H9 (cell line): ENCODE results near the gene PI3. TPM values are rescaled to one million over a fixed set of nuclear protein-coding genes. Genes with fewer than 3 reads are reported as not detected.

Source experiments
- DNase-seq: peaks from one replicate; pipeline ENCODE4 v3.0.0-alpha.2; 2017
- H2AFZ ChIP-seq: one replicate; pipeline ENCODE4 v1.6.1; 2013; ENCODE audit warnings: mild to moderate bottlenecking, low read length, control low read depth, moderate library complexity
- H2AK5ac ChIP-seq: 2 replicates; pipeline ENCODE4 v1.6.1; 2013; ENCODE audit warnings: low read length, control low read depth, mixed read lengths; ENCODE audit not compliant: insufficient read length
- H2BK120ac ChIP-seq: one replicate; pipeline ENCODE4 v1.6.1; 2013; ENCODE audit warnings: low read depth, mild to moderate bottlenecking, low read length, control low read depth, inconsistent platforms; ENCODE audit not compliant: poor library complexity, severe bottlenecking
- H2BK12ac ChIP-seq: 2 replicates; pipeline ENCODE4 v1.6.1; 2013; ENCODE audit warnings: low read length, control low read depth, mixed read lengths, low read depth; ENCODE audit not compliant: insufficient read length
- H2BK15ac ChIP-seq: 2 replicates; pipeline ENCODE4 v1.6.1; 2013; ENCODE audit warnings: low read depth, low read length, control low read depth
- H2BK20ac ChIP-seq: one replicate; pipeline ENCODE4 v1.6.1; 2013; ENCODE audit warnings: low read depth, mild to moderate bottlenecking, low read length, control low read depth, inconsistent platforms; ENCODE audit not compliant: poor library complexity, severe bottlenecking
- H2BK5ac ChIP-seq: 2 replicates; pipeline ENCODE4 v1.6.1; 2013; ENCODE audit warnings: low read length, control low read depth, mixed read lengths; ENCODE audit not compliant: insufficient read length
- H3K14ac ChIP-seq: 2 replicates; pipeline ENCODE4 v1.6.1; 2013; ENCODE audit warnings: low read length, control low read depth; ENCODE audit not compliant: insufficient read depth
- H3K18ac ChIP-seq: 2 replicates; pipeline ENCODE4 v1.6.1; 2013; ENCODE audit warnings: low read depth, mild to moderate bottlenecking, mixed read lengths, low read length, control low read depth; ENCODE audit not compliant: insufficient read length
- H3K23ac ChIP-seq: 2 replicates; pipeline ENCODE4 v1.6.1; 2013; ENCODE audit warnings: low read length, control low read depth, mixed read lengths, low read depth; ENCODE audit not compliant: insufficient read length
- H3K23me2 ChIP-seq: 2 replicates; pipeline ENCODE4 v1.6.1; 2013; ENCODE audit warnings: low read depth, mild to moderate bottlenecking, mixed read lengths, low read length, control low read depth; ENCODE audit not compliant: insufficient read length, poor library complexity, severe bottlenecking
- H3K27ac ChIP-seq: 2 replicates; pipeline ENCODE4 v1.5.1; 2013; ENCODE audit warnings: low read length, control low read depth, mixed read lengths, low read depth; ENCODE audit not compliant: insufficient read length
- H3K27me3 ChIP-seq: 2 replicates; pipeline ENCODE4 v1.6.1; 2013; ENCODE audit warnings: low read length, control low read depth, inconsistent platforms; ENCODE audit not compliant: insufficient read depth
- H3K4ac ChIP-seq: 2 replicates; pipeline ENCODE4 v1.6.1; 2013; ENCODE audit warnings: low read depth, mild to moderate bottlenecking, control low read depth, inconsistent platforms, low read length, moderate library complexity
- H3K4me1 ChIP-seq: 2 replicates; pipeline ENCODE4 v1.6.1; 2013; ENCODE audit warnings: low read length, control low read depth, inconsistent platforms; ENCODE audit not compliant: insufficient read depth
- H3K4me2 ChIP-seq: 2 replicates; pipeline ENCODE4 v1.6.1; 2013; ENCODE audit warnings: low read length, control low read depth, mixed read lengths; ENCODE audit not compliant: insufficient read length, insufficient read depth
- H3K56ac ChIP-seq: 2 replicates; pipeline ENCODE4 v1.6.1; 2013; ENCODE audit warnings: low read depth, mild to moderate bottlenecking, mixed read lengths, low read length, control low read depth; ENCODE audit not compliant: insufficient read length
- H3K79me1 ChIP-seq: 2 replicates; pipeline ENCODE4 v1.6.1; 2013; ENCODE audit warnings: low read depth, mild to moderate bottlenecking, moderate library complexity, low read length, control low read depth, inconsistent platforms; ENCODE audit not compliant: insufficient read depth, poor library complexity, severe bottlenecking
- H3K79me2 ChIP-seq: 2 replicates; pipeline ENCODE4 v1.6.1; 2013; ENCODE audit warnings: low read length, control low read depth, inconsistent platforms; ENCODE audit not compliant: insufficient read depth
- H3K9ac ChIP-seq: 2 replicates; pipeline ENCODE4 v1.6.1; 2013; ENCODE audit warnings: low read length, control low read depth, mixed read lengths; ENCODE audit not compliant: insufficient read length; ENCODE audit errors: extremely low read depth
- H3K9me3 ChIP-seq: one replicate; pipeline ENCODE4 v1.6.1; 2013; ENCODE audit warnings: low read depth, low read length, inconsistent platforms; ENCODE audit not compliant: control insufficient read depth
- H3T11ph ChIP-seq: one replicate; pipeline ENCODE4 v1.6.1; 2013; ENCODE audit warnings: mild to moderate bottlenecking, low read length, control low read depth, inconsistent platforms
- H4K20me1 ChIP-seq: one replicate; pipeline ENCODE4 v1.6.1; 2013; ENCODE audit not compliant: control insufficient read depth, insufficient read length, insufficient read depth
- H4K5ac ChIP-seq: 2 replicates; pipeline ENCODE4 v1.6.1; 2013; ENCODE audit warnings: low read depth, mild to moderate bottlenecking, mixed read lengths, low read length, control low read depth; ENCODE audit not compliant: insufficient read length
- H4K8ac ChIP-seq: replicated peaks from 2 replicates; pipeline ENCODE4 v1.6.1; 2013; ENCODE audit warnings: low read length, control low read depth, mixed read lengths, low read depth; ENCODE audit not compliant: insufficient read length
- H4K91ac ChIP-seq: 2 replicates; pipeline ENCODE4 v1.6.1; 2013; ENCODE audit warnings: low read depth, mild to moderate bottlenecking, moderate library complexity, mixed read lengths, low read length, control low read depth; ENCODE audit not compliant: insufficient read length
- H3K27ac Mint-ChIP-seq, 3 experiments: 2 replicates in 2 of 3; 3 replicates in 1 of 3; pipeline ENCODE4 v1.8.0; 2020 to 2021; ENCODE audit warnings: mixed read lengths in 3 of 3, mild to moderate bottlenecking in 1 of 3, moderate library complexity in 1 of 3
- H3K27me3 Mint-ChIP-seq: 2 replicates; pipeline ENCODE4 v1.8.0; 2021; ENCODE audit warnings: low read depth, mild to moderate bottlenecking, moderate library complexity, mixed read lengths
- H3K36me3 Mint-ChIP-seq, 3 experiments: 2 replicates in 2 of 3; 3 replicates in 1 of 3; pipeline ENCODE4 v1.8.0; 2020 to 2021; ENCODE audit warnings: low read depth in 3 of 3, mixed read lengths in 3 of 3; ENCODE audit not compliant: insufficient read depth in 1 of 3
- H3K4me1 Mint-ChIP-seq, 2 experiments: 2 replicates each; pipeline ENCODE4 v1.8.0; 2020; ENCODE audit warnings: mixed read lengths in 2 of 2
- H3K4me3 Mint-ChIP-seq, 2 experiments: 2 replicates in 1 of 2; 3 replicates in 1 of 2; pipeline ENCODE4 v1.8.0; 2020 to 2021; ENCODE audit warnings: mild to moderate bottlenecking in 2 of 2, mixed read lengths in 2 of 2, moderate library complexity in 1 of 2
- H3K9me3 Mint-ChIP-seq, 2 experiments: 2 replicates in 1 of 2; 3 replicates in 1 of 2; pipeline ENCODE4 v1.8.0; 2020; ENCODE audit warnings: mild to moderate bottlenecking in 2 of 2, mixed read lengths in 2 of 2, moderate library complexity in 1 of 2
- CTCF ChIP-seq: fragments of 200-600 bp; sonication (generic); conservative IDR thresholded peaks from 3 replicates; pipeline ENCODE4 v1.8.0; 2021; ENCODE audit warnings: antibody characterized with exemption, mild to moderate bottlenecking
- total RNA-seq: library from RNA; stranded (reverse); gene quantifications from 2 replicates; pipeline ENCODE4 v1.2.1, GENCODE V29; 2021

The PI3 gene
- total RNA-seq, 1 experiment from 2014 or later = not detected

- H3K79me1 ChIP-seq = no peaks in the 10 kb centered on the region
- H3K27ac Mint-ChIP-seq = no peak overlapping the region
- no peak overlapping the region for H3K18ac ChIP-seq
- H2BK5ac ChIP-seq = no peak overlapping the region
- no peak for TF ChIP-seq CTCF
- no peak overlapping the region for H2BK120ac ChIP-seq
- H3K79me2 ChIP-seq = no peaks in the 10 kb centered on the region
- H3K4me1 ChIP-seq = peaks cover 6% of the 10 kb centered on the region; the same call in 1 of the 2 replicates
- H2AFZ ChIP-seq = no peak overlapping the region
- no peak overlapping the region for H3K56ac ChIP-seq
- H3K23ac ChIP-seq = no peak overlapping the region
- H3K36me3 Mint-ChIP-seq = peaks cover 0 to 2% (median 0%) of the 10 kb centered on the region in 3 experiments; a peak in 1 of 7 replicates
- H4K91ac ChIP-seq = no peak overlapping the region
- no peak overlapping the region for H2BK12ac ChIP-seq
- H3T11ph ChIP-seq = no peak overlapping the region
- H2BK15ac ChIP-seq = no peak overlapping the region
- no peak overlapping the region for H3K4me3 Mint-ChIP-seq
- H3K9me3 Mint-ChIP-seq = no peaks in the 10 kb centered on the region; a peak in 1 of 5 replicates
- H3K27me3 Mint-ChIP-seq = peaks cover 23% of the 10 kb centered on the region
- no peak overlapping the region for H3K4me2 ChIP-seq
- no peak overlapping the region for H4K5ac ChIP-seq
- no peak overlapping the region for H2AK5ac ChIP-seq
- no peak overlapping the region for H3K4ac ChIP-seq
- H3K23me2 ChIP-seq = no peaks in the 10 kb centered on the region
- no peaks in the 10 kb centered on the region for H4K20me1 ChIP-seq
- DNase-seq = no peak
- H3K9me3 ChIP-seq = no peaks in the 10 kb centered on the region
- H3K9ac ChIP-seq = no peak overlapping the region
- H4K8ac ChIP-seq = no peak overlapping the region
- peak overlapping the region; percentile 64 for H2BK20ac ChIP-seq
- no peak overlapping the region for H3K27ac ChIP-seq
- H3K14ac ChIP-seq = no peak overlapping the region
- no peaks in the 10 kb centered on the region for H3K27me3 ChIP-seq
- H3K4me1 Mint-ChIP-seq = peaks cover 26 to 29% of the 10 kb centered on the region in 2 experiments
Measured at GRCh38 chr20:45211569-45212474, 37.1 kb downstream of the PI3 start.
